HL-60/S4 treated with retinoic acid at 250 ng/mL for 4 days and 3 days (cell line): ENCODE results near the gene AP1M1.

ENCODE experiments used
- in situ Hi-C: fragments of 300-500 bp; cut with MboI; formaldehyde crosslinking; loops from 2 replicates; pipeline ENCODE4 v1.7.0; 2022; ENCODE audit warnings: low sequenced_read_pairs

AP1M1 gene

DNA sequence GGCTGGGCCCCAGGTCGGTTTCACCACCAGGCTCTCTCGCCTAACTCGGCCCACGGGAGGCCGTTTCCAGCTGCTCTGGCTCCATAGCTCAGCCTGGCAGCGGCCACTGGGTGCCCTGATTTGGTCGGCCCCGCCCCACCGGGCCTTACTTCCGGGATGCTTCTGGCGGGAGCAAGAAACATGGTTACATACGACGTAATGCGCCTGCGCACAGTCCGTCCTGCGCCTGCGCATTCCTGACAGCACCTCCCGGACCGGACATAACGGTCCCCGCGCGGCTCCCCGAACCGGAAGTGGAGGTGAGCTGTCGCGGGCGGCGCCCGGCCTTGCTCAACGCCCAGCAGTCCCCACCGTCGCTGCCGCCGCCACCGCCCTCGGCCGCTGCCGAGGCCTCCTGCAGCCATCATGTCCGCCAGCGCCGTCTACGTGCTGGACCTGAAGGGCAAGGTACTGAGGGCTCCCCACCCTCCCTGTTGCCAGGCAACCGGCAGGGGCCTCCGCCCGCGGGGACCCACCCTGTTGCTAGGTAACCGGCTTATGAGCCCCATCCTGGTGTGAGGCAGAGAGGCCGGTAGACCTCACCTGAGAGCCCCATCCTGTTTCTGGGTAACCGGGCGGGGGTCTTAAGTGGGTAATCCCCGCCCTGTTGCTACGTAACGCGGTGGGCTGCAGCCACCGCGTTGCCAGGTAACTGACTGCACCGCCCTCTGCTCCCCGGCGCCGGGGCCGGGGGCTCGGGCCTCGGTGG, at the start of gene AP1M1:
Gene AP1M1, plus strand, starts transcription at position 290 of the 748 bp plus-strand sequence. Its CDS starts 116 bp downstream, at position 406.
- in situ Hi-C loops, result loop anchor here (25.0 kb wide), 1 partner anchor 335 kb away; no protein-coding TSS in a partner anchor

DNA sequence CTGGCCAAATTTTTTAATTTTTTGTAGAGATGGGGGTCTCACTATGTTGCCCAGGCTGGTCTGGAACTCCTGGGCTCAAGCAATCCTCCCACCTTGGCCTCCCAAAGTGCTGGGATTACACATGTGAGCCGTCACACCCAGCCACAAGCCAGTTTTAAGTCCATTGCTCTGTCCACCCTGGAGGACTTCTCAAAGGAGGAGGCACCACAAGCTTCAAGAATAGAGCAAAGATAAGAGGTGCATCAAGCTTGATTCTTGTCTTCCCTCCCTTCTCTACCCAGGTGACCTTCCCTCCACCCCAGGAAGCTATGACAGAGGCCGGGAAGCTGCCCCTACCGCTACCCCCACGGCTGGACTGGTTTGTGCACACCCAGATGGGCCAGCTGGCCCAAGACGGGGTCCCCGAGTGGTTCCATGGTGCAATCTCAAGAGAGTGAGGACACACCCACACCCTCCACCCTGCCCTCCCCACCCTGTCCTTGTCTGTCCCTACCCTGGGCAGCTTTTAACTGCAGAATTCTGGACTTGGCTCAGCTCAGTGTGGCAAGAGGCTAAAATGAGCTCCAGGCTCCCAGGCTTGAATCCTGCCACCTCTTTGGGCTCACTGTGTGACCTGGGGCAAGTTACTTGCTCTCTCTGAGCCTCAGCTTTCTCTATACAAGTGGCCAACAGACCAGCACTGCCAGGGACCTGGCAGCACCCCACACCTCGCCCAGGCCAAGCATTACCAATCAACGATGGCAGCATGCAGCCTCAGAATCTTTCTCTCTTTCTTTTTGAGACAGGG, 49.1 kb upstream of the AP1M1 start:
- in situ Hi-C loops, result no loop called here

DNA sequence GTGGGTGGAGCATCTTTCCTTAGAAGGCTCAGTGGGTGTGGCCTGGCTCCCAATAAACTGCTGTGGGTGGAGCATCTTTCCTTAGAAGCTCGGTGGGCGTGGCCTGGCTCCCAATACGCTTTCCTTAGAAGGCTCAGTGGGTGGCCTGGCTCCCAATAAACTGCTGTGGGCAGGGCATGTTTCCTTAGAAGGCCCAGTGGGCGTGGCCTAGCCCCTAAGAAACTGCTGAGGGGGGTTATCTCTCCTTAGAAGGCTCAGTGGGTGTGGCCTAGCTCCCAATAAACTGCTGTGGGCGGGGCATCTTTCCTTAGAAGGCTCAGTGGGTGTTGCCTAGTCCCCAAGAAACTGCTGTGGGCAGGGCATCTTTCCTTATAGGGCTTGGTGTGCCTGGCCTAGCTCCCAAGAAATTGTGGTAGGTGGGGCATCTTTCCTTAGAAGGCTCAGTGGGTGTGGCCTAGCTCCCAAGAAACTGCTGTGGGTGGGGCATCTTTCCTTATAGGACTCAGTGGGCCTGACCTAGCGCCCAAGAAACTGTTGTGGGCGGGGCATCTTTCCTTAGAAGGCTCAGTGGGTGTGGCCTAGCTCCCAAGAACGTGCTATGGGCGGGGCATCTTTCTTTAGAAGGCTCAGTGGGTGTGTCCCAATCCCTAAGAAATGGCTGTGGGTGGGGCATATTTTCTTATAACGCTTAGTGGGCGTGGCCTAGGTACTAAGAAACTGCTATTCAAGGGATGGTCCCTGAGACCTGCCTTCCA, 44.0 kb upstream of the AP1M1 start:
- in situ Hi-C loops, result no loop called here

DNA sequence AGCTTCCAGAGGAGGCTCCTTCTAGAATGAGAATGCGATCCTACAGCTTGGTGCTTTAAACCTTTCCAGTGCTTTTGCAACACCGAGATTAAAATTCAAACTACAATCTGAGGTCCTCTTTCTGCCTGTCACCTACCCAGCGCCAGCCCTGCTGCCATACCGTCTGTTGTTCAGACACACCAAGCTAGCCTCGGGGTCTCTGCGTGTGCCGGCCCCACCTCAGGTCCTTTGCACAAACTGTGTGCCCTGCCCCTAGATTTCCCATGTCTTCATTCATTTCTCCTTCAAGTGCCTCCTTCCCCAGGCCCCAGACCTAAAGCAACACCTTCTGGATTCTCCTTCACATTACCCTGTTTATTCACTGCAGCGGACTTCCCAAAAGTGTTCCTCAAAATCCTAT, 43.2 kb upstream of the AP1M1 start:
- in situ Hi-C loops, result no loop called here

DNA sequence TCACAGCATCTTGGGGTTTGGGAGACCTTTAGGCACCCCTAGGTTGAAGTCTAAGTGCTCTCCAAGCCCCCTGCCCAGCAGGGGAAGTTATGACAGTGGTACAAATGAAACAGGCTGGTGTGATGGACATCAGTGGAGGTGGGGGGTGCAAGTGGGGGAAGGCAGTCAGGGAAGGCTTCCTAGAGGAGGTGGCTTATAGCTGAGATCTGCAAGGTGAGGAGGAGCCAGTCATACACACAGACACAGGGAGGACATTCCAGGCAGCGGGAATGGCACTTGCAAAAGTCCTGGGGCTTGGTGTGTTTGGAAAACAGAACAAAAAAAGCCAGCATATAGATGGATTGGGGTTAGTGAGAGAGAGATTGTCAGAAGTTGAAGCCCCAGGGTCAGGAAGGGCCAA, 42.6 kb upstream of the AP1M1 start:
- in situ Hi-C loops, result no loop called here

DNA sequence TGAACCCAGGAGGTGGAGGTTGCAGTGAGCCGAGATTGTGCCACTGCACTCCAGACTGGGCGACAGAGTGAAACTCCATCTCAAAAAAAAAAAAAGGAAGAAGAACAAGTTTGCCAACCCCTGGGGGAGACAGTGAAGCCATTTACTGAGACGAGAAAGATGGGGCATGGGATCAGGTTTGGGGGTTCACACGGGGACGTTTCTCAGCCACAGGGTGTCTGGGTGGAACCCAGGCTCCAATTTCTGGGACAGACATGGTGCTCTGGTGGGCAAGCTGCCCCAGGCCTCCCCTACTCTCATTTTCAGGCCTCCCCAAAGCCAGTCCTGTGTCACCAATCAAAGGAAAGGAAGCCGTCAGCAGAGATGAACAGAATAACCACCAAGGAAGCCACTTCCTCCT, 40.8 kb upstream of the AP1M1 start:
- in situ Hi-C loops, result no loop called here

DNA sequence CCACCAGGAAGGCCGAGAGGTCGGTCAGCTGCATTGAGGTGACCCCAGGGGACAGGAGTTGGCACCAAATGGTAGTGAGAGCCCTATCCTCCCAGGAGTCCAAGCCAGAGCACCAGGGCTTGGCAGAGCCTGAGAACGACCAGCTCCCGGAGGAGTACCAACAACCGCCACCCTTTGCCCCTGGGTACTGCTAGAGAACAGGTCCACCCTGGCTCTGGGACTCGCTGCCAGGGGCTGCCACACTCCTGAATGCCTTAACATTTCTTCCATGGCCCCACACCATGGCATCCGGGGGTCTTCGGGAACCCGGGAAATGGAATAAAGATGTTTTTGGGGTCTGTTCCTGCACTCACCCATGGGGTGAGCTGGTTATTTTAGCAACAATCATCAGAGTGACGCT, 40.1 kb upstream of the AP1M1 start:
- in situ Hi-C loops, result no loop called here

DNA sequence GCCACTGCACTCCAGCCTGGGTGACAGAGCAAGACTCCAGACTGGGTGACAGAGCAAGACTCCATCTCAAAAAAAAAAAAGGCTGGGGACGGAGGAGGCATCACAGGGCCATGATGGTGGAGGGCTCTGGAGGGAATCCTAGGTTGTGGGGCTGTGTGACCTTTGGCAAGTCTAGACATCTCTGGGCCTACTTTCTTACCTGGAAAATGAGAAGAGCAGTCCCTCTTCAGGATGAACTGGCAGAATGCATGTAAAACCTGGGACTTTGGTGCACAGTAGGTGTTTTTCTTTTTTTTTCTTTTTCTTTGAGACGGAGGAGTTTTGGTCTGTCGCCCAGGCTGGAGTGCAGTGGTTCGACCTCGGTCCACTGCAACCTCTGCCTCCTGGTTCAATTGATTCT, 38.1 kb upstream of the AP1M1 start:
- in situ Hi-C loops, result no loop called here

DNA sequence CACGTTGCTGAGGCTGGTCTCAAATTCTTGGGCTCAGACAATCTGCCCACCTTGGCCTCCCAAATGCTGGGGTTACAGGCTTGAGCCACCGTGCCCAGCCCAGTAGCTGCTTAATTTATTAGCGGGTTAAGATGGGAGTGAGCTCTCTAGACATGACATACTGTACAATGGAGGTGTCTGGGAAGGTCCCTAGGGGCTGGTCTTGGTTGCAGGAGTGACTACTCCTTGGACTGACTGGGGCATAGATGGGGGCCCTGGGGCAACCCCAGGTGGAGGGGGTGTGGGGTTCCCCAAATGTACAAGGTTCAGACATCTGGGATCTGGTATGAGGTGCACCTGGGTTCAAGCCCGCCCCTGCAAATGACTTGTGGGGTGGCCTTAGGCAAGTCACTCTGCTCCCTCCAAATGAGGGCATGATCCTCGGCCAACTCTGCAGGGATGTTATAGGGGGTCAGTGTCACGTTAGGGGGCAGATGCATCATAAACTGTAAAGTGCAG, 37.2 kb upstream of the AP1M1 start:
- in situ Hi-C loops, result no loop called here

DNA sequence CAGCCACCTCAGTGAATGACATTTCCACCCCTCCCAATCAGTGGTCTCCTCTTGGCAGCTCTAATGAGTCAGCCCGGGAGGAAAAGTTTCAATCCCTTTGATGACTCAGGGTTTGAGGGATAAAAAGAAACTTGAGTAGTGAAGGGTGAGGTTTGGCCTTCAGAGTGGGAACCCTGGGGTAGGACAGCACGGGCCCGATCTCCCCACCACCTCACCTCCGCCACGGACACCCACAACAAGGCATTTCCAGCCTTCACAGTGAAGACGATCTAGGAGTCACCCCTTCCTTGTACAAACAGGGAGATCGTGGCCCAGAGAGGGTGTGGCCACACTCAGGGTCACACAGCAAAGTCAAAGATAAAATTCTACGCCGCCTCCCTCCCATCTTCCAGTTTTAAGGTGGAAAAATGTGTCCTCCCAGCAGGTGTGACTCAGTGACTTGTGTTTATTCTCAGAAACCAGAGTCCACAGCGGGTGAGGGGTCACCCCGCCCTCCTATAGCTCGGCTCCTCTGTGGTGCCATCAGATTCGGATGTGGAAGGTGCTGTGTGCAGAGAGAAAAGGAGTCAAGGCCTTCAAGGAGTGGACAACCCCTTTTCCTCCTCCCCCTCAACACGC, 36.7 kb upstream of the AP1M1 start:
- in situ Hi-C loops, result no loop called here

DNA sequence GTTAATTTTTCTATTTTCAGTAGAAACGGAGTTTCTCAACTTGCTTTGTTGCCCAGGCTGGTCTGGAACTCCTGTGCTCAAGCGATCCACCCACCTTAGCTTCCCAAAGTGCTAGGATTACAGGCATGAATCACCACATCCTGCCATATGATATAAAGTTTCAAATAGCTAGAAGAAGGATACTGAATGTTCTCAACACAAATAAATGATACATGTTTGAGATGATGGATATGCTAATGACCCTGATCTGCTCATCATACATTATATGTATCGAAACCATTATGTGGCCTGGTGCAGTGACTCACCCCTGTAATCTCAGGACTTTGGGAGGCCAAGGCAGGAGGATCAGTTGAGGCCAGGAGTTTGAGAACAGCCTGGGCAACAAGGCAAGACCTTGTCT, 35.9 kb upstream of the AP1M1 start:
- in situ Hi-C loops, result no loop called here

DNA sequence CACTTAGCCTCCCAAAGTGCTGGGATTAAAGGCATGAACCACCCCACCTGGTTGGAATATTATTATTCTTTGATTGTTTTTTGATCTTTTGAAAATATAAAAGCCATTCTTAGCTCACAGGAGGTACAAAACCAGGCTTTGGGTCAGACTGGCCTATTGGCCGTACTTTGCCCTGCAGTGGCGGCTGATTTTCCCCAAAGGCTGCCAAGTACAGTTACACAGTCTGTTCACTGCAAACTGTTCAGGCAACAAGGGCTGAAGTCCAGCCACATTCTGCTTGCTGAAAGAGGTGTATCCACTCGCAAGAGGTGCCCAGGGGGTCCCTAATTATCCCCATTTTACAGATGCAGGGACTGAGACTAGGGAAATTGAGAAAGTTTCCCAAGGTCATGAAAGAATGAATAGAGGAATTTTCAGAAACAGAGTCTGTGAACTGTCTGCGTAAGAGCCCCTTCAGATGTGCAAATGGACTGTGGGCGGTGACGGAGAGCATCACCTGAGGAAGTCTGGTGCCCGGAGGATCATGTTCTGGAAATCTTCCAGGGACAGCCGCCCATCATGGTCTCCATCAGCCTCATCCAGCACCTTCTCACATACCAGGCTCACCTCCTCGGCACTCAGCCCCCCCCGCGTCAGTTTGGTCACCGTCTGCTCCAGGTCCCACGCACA, 33.4 kb upstream of the AP1M1 start:
- in situ Hi-C loops, result no loop called here

DNA sequence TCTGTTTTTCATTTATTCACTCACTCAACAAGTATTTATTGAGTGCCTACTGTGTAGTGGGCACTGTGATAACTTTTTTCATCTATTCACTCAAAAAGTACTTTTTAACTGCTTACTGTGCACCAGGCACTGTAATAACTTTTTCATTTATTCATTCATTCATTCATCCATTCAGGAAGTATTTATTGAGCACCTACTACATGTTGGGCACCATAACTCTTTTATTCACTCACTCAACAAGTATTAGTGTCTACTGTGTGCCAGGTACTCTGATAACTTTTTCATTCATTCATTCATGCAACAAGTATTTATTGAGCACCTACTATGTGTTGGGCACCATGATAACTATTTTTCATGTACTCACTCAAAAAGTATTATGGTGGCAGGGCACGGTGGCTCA, 31.3 kb upstream of the AP1M1 start:
- in situ Hi-C loops, result no loop called here

DNA sequence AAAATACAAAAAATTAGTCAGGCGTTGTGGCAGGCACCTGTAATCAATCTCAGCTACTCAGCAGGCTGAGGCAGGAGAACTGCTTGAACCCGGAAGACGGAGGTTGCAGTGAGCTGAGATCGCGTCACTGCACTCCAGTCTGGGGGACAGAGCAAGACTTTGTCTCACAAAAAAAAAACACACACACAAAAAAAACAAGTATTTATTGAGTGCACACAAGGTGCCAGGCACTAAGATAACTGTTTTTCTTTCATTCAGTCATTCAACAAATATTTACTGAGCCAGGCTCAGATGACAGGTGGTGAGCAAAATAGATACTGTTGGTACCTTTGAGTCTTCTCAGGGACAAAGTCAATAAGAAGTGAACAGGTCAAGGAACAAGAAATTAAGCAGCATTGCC, 30.7 kb upstream of the AP1M1 start:
- in situ Hi-C loops, result no loop called here

DNA sequence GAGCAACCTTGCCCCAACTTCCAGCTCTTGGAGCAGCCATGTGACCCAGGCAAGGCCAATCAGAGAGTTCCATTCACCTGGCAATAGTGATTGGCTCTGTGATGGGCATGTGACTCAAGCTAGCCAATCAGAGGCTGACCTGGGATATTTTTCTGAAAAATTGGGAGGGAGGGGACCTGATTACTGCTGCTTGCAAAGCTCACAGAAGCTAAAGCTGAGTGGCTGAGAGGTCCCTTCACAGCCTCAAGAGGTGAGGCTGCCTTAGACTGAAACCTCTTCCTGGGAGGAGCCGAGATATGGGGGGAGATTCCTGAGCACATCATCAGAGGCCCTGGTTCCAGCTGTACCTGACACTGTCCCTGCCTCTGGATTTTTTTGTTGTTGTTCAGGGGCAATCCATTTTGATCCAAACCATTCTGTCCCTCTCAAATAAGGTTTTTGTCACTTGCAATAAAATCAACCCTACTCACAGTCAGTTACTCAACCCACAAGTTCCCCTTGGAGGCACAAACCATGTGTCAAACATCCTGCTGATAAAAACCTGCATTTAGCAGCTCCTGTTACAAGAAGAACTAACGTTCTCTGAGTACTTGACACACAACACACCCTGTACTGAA, 29.1 kb upstream of the AP1M1 start:
- in situ Hi-C loops, result no loop called here

DNA sequence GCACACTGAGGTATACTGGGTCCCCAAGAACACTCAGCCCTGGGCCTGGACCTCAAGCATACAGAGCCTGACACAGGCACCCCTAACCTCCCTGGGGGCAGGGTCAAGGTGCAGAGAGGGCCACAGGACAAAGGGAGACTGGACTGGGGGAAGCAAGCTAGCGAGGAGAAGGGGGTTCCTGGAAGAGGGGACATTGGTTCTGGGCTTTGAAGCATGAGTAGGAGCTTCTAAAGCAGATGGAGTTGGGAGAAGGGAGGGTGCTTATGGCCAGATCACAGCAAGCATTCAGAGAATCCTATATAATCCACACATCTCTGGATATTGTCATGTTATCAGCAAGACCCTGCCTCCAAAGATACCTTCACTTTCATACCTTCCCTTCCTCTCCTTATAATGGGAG, 27.6 kb upstream of the AP1M1 start:
- in situ Hi-C loops, result loop anchor here (10.0 kb wide), 1 partner anchor 535 kb away; no protein-coding TSS in a partner anchor

DNA sequence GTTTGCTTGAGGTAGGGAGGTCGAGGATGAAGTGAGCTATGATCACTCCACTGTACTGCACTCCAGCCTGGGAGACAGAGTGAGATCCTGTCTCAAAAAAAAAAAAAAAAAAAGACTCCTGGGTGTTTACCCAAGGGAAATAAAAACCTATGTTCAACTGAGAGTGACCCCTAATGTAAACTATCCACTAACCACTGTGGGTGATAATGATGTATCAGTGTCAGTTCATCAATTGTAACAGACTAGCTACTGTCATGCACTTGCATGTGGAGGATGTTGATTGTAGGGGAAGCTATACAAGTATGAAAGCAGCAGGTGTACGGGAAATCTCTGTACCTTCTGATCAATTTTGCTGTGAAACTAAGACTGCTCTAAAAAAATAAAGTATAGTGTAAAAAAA, 21.8 kb upstream of the AP1M1 start:
- in situ Hi-C loops, result loop anchor here (10.0 to 25.0 kb wide), 2 partner anchors 314 to 541 kb away; no protein-coding TSS in a partner anchor

DNA sequence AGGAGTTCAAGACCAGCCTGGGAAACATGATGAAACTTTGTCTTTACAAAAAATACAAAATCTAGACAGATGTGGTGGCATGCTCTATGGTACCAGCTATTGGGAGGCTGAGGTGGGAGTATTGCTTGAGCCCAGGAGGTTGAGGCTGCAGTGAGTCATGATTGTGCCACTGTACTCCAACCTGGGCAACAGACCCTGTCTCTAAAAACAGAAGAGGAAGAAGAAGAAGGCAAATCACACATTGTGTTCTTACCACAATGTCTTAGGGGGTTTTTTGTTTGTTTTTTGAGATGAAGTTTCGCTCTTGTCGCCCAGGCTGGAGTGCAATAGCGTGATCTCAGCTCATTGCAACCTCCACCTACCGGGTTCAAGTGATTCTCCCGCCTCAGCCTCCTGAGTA, 18.8 kb upstream of the AP1M1 start:
- in situ Hi-C loops, result loop anchor here (10.0 to 25.0 kb wide), 2 partner anchors 317 to 544 kb away; no protein-coding TSS in a partner anchor

DNA sequence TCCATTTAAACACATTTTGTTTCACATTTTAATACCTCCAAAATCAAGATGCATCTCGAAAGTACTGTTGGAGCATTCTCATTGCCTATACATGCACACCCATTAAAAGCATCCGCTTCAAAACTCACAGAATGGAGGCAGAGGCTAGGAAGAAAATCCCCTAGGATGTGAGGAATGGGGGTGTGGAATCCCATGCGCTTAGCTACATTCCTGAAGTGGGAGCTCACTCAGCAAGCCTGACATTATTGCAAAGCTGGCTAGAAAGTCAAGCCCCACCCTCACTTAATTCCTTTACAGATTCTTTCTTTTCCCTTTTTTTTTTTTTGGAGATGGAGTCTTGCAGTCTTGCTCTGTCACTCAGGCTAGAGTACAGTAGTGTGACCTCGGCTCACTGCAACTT, 17.1 kb upstream of the AP1M1 start:
- in situ Hi-C loops, result loop anchor here (25.0 kb wide), 1 partner anchor 318 kb away; no protein-coding TSS in a partner anchor
